HG02938 (cell line): ENCODE data around the gene ADAMTSL2.

Experiments used
- ATAC-seq: cut with Tn5 transposase; IDR thresholded peaks from one replicate; pipeline ENCODE4 v1.9.1; 2021; ENCODE audit warnings: mild to moderate bottlenecking, moderate library complexity; ENCODE audit not compliant: unreplicated experiment

The ADAMTSL2 gene

GRCh38 chr9:133529874-133530273 is 4.6 kb upstream of the ADAMTSL2 start:
- no peak for ATAC-seq

GRCh38 chr9:133531293-133531692 is 3.2 kb upstream of the ADAMTSL2 start:
- no peak for ATAC-seq

GRCh38 chr9:133532937-133533668 is 1.4 kb upstream of the ADAMTSL2 start:
- no peak for ATAC-seq

GRCh38 chr9:133533857-133534256 is 647 bp upstream of the ADAMTSL2 start:
- ATAC-seq: no peak

GRCh38 chr9:133535306-133535877 is 888 bp downstream of the ADAMTSL2 start:
- no peak for ATAC-seq

GRCh38 chr9:133536080-133536479 is 1.6 kb downstream of the ADAMTSL2 start:
- ATAC-seq: no peak

- no peak for ATAC-seq
These were observed 2.0 kb downstream of the ADAMTSL2 start for GRCh38 chr9:133536536-133536935.

GRCh38 chr9:133537257-133537656 is 2.8 kb downstream of the ADAMTSL2 start:
- no peak for ATAC-seq

GRCh38 chr9:133538176-133538575 is 3.7 kb downstream of the ADAMTSL2 start:
- no peak for ATAC-seq

- no peak for ATAC-seq
These were observed 4.6 kb downstream of the ADAMTSL2 start for GRCh38 chr9:133538851-133539833.

GRCh38 chr9:133539991-133540697 is 5.6 kb downstream of the ADAMTSL2 start:
- ATAC-seq: no peak

GRCh38 chr9:133540698-133541025 is 6.2 kb downstream of the ADAMTSL2 start:
- no peak for ATAC-seq

- ATAC-seq: no peak
These were observed 7.5 kb downstream of the ADAMTSL2 start for GRCh38 chr9:133542002-133542401.

- ATAC-seq: no peak
These were observed 9.4 kb downstream of the ADAMTSL2 start for GRCh38 chr9:133543772-133544467.

GRCh38 chr9:133545494-133546286 is 11.2 kb downstream of the ADAMTSL2 start:
- ATAC-seq: no peak

GRCh38 chr9:133546287-133546680 is 11.8 kb downstream of the ADAMTSL2 start:
- ATAC-seq: no peak

- ATAC-seq: no peak
These were observed 12.6 kb downstream of the ADAMTSL2 start for GRCh38 chr9:133547116-133547515.

- ATAC-seq: no peak
These were observed 16.9 kb downstream of the ADAMTSL2 start for GRCh38 chr9:133551446-133551845.

GRCh38 chr9:133552236-133552635 is 17.7 kb downstream of the ADAMTSL2 start:
- no peak for ATAC-seq

- no peak for ATAC-seq
These were observed 18.6 kb downstream of the ADAMTSL2 start for GRCh38 chr9:133553123-133553522.
